ENCODE results near the gene CFAP299. TPM values are rescaled to one million over a fixed set of nuclear protein-coding genes. Genes with fewer than 3 reads are reported as not detected.

Gene CFAP299
- total and polyA plus RNA-seq, 4 donors: 2.8 to 30.2 (median 6.6) TPM

- ATAC-seq (ENCODE audit: insufficient read depth, low FRiP score) (no peak), DNase-seq (no peak)
- Histone ChIP-seq H3K4me3 (no peak overlapping the region), H3K4me1 (ENCODE audit: control insufficient read depth in 5 of 5, insufficient read depth in 5 of 5, low read length in 5 of 5) (no peaks in the 10 kb centered on the region), H3K9me3 (ENCODE audit: control insufficient read depth in 4 of 4, insufficient read depth in 3 of 4, low read length in 3 of 4) (no peaks in the 10 kb centered on the region), H3K27me3 (ENCODE audit: control insufficient read depth in 3 of 3, insufficient read depth in 3 of 3, low read length in 2 of 3) (no peaks in the 10 kb centered on the region), H3K9ac (ENCODE audit: insufficient read depth in 1 of 2, low read length in 2 of 2) (no peak overlapping the region), H3K27ac (ENCODE audit: low read depth in 1 of 2, low read length in 1 of 2) (no peak overlapping the region), H3K36me3 (ENCODE audit: control insufficient read depth in 4 of 4, insufficient read depth in 4 of 4, low read length in 4 of 4) (no peaks in the 10 kb centered on the region)
- no peak for TF ChIP-seq CTCF (IDR thresholded peaks at IDR 0.05; ENCODE audit: control extremely low read depth, extremely low read depth)
Measured at GRCh38 chr4:80876810-80877209, 541.3 kb downstream of the CFAP299 start.

GRCh38 chr4:80878218-80878617, 542.7 kb downstream of the CFAP299 start:
- no peak for DNase-seq
- TF ChIP-seq CTCF (IDR thresholded peaks at IDR 0.05; ENCODE audit: control extremely low read depth, extremely low read depth): no peak
- Histone ChIP-seq H3K9ac (ENCODE audit: insufficient read depth in 1 of 2, low read length in 2 of 2) (no peak overlapping the region), H3K27me3 (ENCODE audit: control insufficient read depth in 3 of 3, insufficient read depth in 3 of 3, low read length in 2 of 3) (no peaks in the 10 kb centered on the region), H3K27ac (ENCODE audit: low read depth in 1 of 2, low read length in 1 of 2) (no peak overlapping the region), H3K36me3 (ENCODE audit: control insufficient read depth in 4 of 4, insufficient read depth in 4 of 4, low read length in 4 of 4) (no peaks in the 10 kb centered on the region), H3K4me3 (no peak overlapping the region), H3K9me3 (ENCODE audit: control insufficient read depth in 4 of 4, insufficient read depth in 3 of 4, low read length in 3 of 4) (no peaks in the 10 kb centered on the region), H3K4me1 (ENCODE audit: control insufficient read depth in 5 of 5, insufficient read depth in 5 of 5, low read length in 5 of 5) (no peaks in the 10 kb centered on the region)
- no peak for ATAC-seq (ENCODE audit: insufficient read depth, low FRiP score)
- 22 to 23% methylated on average over 1 of the region's 1 CpG for WGBS, 2 donors

- H3K4me1 ChIP-seq (ENCODE audit: control insufficient read depth in 5 of 5, insufficient read depth in 5 of 5, low read length in 5 of 5): no peaks in the 10 kb centered on the region
- no peak overlapping the region for H3K4me3 ChIP-seq
- ATAC-seq (ENCODE audit: insufficient read depth, low FRiP score): no peak
- DNase-seq: no peak
- H3K27me3 ChIP-seq (ENCODE audit: control insufficient read depth in 3 of 3, insufficient read depth in 3 of 3, low read length in 2 of 3): no peaks in the 10 kb centered on the region
- H3K9me3 ChIP-seq (ENCODE audit: control insufficient read depth in 4 of 4, insufficient read depth in 3 of 4, low read length in 3 of 4): peaks cover 0 to 3% (median 0%) of the 10 kb centered on the region in 4 donors
- no peak overlapping the region for H3K27ac ChIP-seq (ENCODE audit: low read depth in 1 of 2, low read length in 1 of 2)
- H3K36me3 ChIP-seq (ENCODE audit: control insufficient read depth in 4 of 4, insufficient read depth in 4 of 4, low read length in 4 of 4): no peaks in the 10 kb centered on the region
- WGBS, 2 donors: 75 to 82% methylated on average over 5 of the region's 5 CpGs
- no peak for TF ChIP-seq CTCF (IDR thresholded peaks at IDR 0.05; ENCODE audit: control extremely low read depth, extremely low read depth)
- no peak overlapping the region for H3K9ac ChIP-seq (ENCODE audit: insufficient read depth in 1 of 2, low read length in 2 of 2)
Measured at GRCh38 chr4:80897537-80898303, 562.2 kb downstream of the CFAP299 start.

GRCh38 chr4:80900908-80901307, 565.4 kb downstream of the CFAP299 start:
- no peak overlapping the region for H3K4me3 ChIP-seq
- no peak overlapping the region for H3K27ac ChIP-seq (ENCODE audit: low read depth in 1 of 2, low read length in 1 of 2)
- TF ChIP-seq CTCF (IDR thresholded peaks at IDR 0.05; ENCODE audit: control extremely low read depth, extremely low read depth): no peak
- no peaks in the 10 kb centered on the region for H3K27me3 ChIP-seq (ENCODE audit: control insufficient read depth in 3 of 3, insufficient read depth in 3 of 3, low read length in 2 of 3)
- no peak overlapping the region for H3K9ac ChIP-seq (ENCODE audit: insufficient read depth in 1 of 2, low read length in 2 of 2)
- WGBS, 2 donors: 75 to 83% methylated on average over 2 of the region's 2 CpGs
- no peak for DNase-seq
- no peaks in the 10 kb centered on the region for H3K4me1 ChIP-seq (ENCODE audit: control insufficient read depth in 5 of 5, insufficient read depth in 5 of 5, low read length in 5 of 5)
- no peaks in the 10 kb centered on the region for H3K36me3 ChIP-seq (ENCODE audit: control insufficient read depth in 4 of 4, insufficient read depth in 4 of 4, low read length in 4 of 4)
- ATAC-seq (ENCODE audit: insufficient read depth, low FRiP score): no peak
- peaks cover 0 to 3% (median 0%) of the 10 kb centered on the region in 4 donors for H3K9me3 ChIP-seq (ENCODE audit: control insufficient read depth in 4 of 4, insufficient read depth in 3 of 4, low read length in 3 of 4)

Measured in lung (tissue), 12 donors.